Activated CD4-positive, alpha-beta T cell treated with anti-CD3 and anti-CD28 coated beads for 36 hours (primary cell): ENCODE data around the gene SLC16A14. TPM values are rescaled to one million over a fixed set of nuclear protein-coding genes. Genes with fewer than 3 reads are reported as not detected.
A peak's percentile ranks its signal among the peaks of the same experiment; 100 is the strongest.

Experiments used
- ATAC-seq: fragments of 200-7000 bp; cut with Tn5 transposase; one replicate; pipeline ENCODE4 v1.10.0; 2021; ENCODE audit warnings: mild to moderate bottlenecking, moderate library complexity
- CTCF ChIA-PET: fragments of 350-600 bp; sonication (Branson Sonifier 250); formaldehyde crosslinking; loops from one replicate; lab custom pipeline; 2021; ENCODE audit warnings: antibody characterized with exemption; lab: Charles Lee
- POLR2A ChIA-PET: fragments of 350-600 bp; sonication (Branson Sonifier 250); formaldehyde crosslinking; loops from one replicate; lab custom pipeline; 2021; ENCODE audit warnings: antibody characterized with exemption, inconsistent platforms; lab: Charles Lee
- DNase-seq: peaks from one replicate; pipeline ENCODE4 v3.0.0-alpha.2; 2020
- H3K27ac Mint-ChIP-seq: one replicate; pipeline ENCODE4 v1.8.0; 2021; ENCODE audit warnings: mixed read lengths
- H3K27me3 Mint-ChIP-seq: one replicate; pipeline ENCODE4 v1.8.0; 2021; ENCODE audit warnings: mixed read lengths
- H3K36me3 Mint-ChIP-seq: one replicate; pipeline ENCODE4 v1.8.0; 2021; ENCODE audit warnings: low read depth, mixed read lengths
- H3K4me1 Mint-ChIP-seq: one replicate; pipeline ENCODE4 v1.8.0; 2021; ENCODE audit warnings: mixed read lengths
- H3K4me3 Mint-ChIP-seq: one replicate; pipeline ENCODE4 v1.8.0; 2021; ENCODE audit warnings: mild to moderate bottlenecking, moderate library complexity, mixed read lengths
- H3K9me3 Mint-ChIP-seq: one replicate; pipeline ENCODE4 v1.8.0; 2021; ENCODE audit warnings: low read depth, mixed read lengths
- intact Hi-C, 2 experiments: fragments of 100-400 bp; cut with DNase I in 1 of 2; cut with micrococcal nuclease in 1 of 2; formaldehyde crosslinking; loops; one replicate each; pipeline versions ENCODE4 v1.14.2 to v1.15.1; 2022 to 2024; cut with DNase I, micrococcal nuclease
- total RNA-seq, 2 experiments: library from RNA; stranded (reverse); gene quantifications; one replicate each; pipeline ENCODE4 v1.2.3, GENCODE V29; 2021

Gene SLC16A14
- total RNA-seq, 2 experiments from 2014 or later, result 1.2 to 2.2 TPM

- DNase-seq (no peak), ATAC-seq (no peak)
- no peaks in the 10 kb centered on the region for H3K9me3 Mint-ChIP-seq
- peaks cover 3% of the 10 kb centered on the region for H3K27me3 Mint-ChIP-seq
- intact Hi-C loops, result no loop called here
- CTCF ChIA-PET, result no interaction called here
- H3K4me3 Mint-ChIP-seq, result no peak overlapping the region
- POLR2A ChIA-PET, result no interaction called here
- no peaks in the 10 kb centered on the region for H3K4me1 Mint-ChIP-seq
- no peaks in the 10 kb centered on the region for H3K36me3 Mint-ChIP-seq
- H3K27ac Mint-ChIP-seq, result no peak overlapping the region
Measured at GRCh38 chr2:230042195-230042594, 26.5 kb downstream of the SLC16A14 start.

DNA sequence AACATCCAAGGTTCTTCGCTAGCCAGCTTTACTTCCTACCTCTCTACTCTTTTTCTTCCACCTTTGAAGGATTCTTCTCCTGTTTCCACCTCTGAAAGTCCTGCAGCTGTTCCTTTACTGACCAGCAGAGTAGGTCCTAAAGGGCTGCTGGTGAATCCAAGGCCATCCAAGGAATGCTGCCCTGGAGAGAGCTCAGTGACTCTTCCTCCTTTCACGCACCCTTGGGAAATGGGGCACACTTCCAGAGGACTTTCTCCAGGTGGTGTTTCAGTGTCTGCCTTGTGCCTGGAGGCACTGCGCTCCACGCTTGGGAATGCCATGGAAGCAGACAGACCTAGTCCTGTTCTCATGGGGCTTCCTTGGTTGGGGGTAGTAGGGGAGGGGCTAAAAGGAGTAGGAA, 45.4 kb downstream of the SLC16A14 start:
- H3K4me1 Mint-ChIP-seq, result no peaks in the 10 kb centered on the region
- H3K4me3 Mint-ChIP-seq, result no peak overlapping the region
- H3K36me3 Mint-ChIP-seq, result no peaks in the 10 kb centered on the region
- POLR2A ChIA-PET, result no interaction called here
- no peaks in the 10 kb centered on the region for H3K9me3 Mint-ChIP-seq
- intact Hi-C loops, result no loop called here
- CTCF ChIA-PET, result interaction anchor here (0.6 to 2.2 kb wide), 3 partner anchors 15 to 81 kb away, joined by 3 to 8 read pairs (median 8); no protein-coding TSS in a partner anchor
- DNase-seq, result no peak
- no peak for ATAC-seq
- H3K27me3 Mint-ChIP-seq, result no peaks in the 10 kb centered on the region
- no peak overlapping the region for H3K27ac Mint-ChIP-seq

DNA sequence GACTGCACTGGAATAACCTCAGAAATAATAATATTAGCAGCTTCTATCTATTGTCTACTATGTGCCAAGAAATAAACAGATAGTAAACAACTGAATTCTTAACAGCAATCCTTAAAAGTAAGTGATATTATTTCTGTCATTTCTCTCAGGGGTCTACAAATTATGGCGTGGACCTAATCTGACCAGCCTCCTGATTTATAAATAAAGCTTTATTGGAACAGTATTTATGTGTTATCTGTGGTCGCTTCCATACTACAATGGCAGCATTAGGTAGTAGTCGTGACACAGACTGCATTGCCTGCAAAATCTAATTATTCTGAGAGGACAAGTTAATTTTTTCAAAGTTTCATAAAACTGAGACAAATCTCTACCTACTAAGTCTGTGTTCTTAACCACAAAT, 49.0 kb downstream of the SLC16A14 start:
- DNase-seq, result no peak
- Mint-ChIP-seq H3K27ac (no peak overlapping the region), H3K36me3 (no peaks in the 10 kb centered on the region), H3K27me3 (no peaks in the 10 kb centered on the region), H3K4me3 (no peak overlapping the region), H3K9me3 (no peaks in the 10 kb centered on the region), H3K4me1 (no peaks in the 10 kb centered on the region)
- no peak for ATAC-seq
- intact Hi-C loops, result no loop called here
- ChIA-PET POLR2A (no interaction called here), CTCF (interaction anchor here (1.0 to 1.3 kb wide), 2 partner anchors 11 to 140 kb away, joined by 3 to 6 read pairs; no protein-coding TSS in a partner anchor)

DNA sequence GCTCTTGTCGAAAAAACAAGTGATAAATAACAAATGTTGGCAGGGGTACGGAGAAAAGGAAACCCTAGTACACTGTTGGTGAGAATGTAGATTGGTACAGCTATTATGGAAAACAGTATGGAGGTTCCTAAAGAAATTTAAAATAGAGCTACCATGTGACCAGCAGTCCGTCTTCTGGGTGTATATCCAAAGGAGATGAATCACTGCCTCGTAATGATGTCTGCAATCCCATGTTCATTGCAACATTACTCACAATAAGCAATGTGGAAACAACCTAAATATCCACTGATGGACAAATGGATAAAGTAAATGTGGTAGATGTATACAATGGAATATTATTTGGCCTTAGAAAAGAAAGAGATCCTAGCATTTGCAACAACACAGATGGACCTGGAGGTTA, 50.6 kb downstream of the SLC16A14 start:
- CTCF ChIA-PET, result interaction anchor here (0.6 to 1.8 kb wide), 2 partner anchors 10 to 49 kb away, joined by 3 to 10 read pairs; no protein-coding TSS in a partner anchor

GRCh38 chr2:230016844-230017243, 51.9 kb downstream of the SLC16A14 start:
- CTCF ChIA-PET, result interaction anchor here (0.6 to 1.8 kb wide), 3 partner anchors 8 to 567 kb away, joined by 3 to 10 read pairs (median 3); no protein-coding TSS in a partner anchor
- no peak for DNase-seq
- no peak overlapping the region for H3K27ac Mint-ChIP-seq
- no peaks in the 10 kb centered on the region for H3K27me3 Mint-ChIP-seq
- H3K9me3 Mint-ChIP-seq, result no peaks in the 10 kb centered on the region
- no peaks in the 10 kb centered on the region for H3K4me1 Mint-ChIP-seq
- H3K4me3 Mint-ChIP-seq, result no peak overlapping the region
- no peaks in the 10 kb centered on the region for H3K36me3 Mint-ChIP-seq
- ATAC-seq, result no peak
- POLR2A ChIA-PET, result no interaction called here
- intact Hi-C loops, result no loop called here

More for the DNA sequence above, 50.6 kb downstream of the SLC16A14 start:
- POLR2A ChIA-PET, result no interaction called here
- no peak overlapping the region for H3K27ac Mint-ChIP-seq
- H3K36me3 Mint-ChIP-seq, result no peaks in the 10 kb centered on the region
- H3K9me3 Mint-ChIP-seq, result no peaks in the 10 kb centered on the region
- no peaks in the 10 kb centered on the region for H3K4me1 Mint-ChIP-seq
- DNase-seq (no peak), ATAC-seq (no peak)
- no peak overlapping the region for H3K4me3 Mint-ChIP-seq
- H3K27me3 Mint-ChIP-seq, result no peaks in the 10 kb centered on the region
- intact Hi-C loops, result no loop called here

DNA sequence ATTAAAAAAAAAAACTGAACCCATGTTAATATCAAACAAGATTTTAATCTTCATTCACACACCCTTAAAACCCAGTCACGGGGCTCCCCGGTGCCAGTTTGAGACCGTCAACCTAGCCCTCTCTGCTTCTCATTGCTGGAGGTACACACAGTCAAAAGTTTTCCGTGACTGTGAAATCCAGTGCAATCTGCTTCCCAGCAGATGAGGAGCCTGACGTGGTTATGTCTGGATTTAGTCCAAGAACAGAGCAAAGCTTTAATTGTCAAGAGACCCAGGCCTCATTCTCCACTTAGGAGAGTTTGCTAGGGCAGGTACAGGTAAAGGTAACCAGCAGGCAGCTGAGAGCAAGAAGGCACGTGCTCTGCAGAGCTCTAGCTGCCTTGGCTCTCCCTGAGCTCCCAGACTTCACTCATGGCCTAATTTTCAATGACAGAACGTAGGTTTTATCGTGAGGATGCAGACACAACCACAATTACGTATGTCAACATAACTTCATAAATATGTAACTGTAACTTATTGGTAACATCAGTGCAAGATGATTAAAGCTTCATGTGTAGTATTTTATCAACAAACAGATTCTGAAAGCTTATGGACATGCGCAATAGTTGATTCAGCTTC, 56.3 kb downstream of the SLC16A14 start:
- ChIA-PET POLR2A (interaction anchor here (0.6 kb wide), 1 partner anchor 28 kb away, joined by 3 read pairs; no protein-coding TSS in a partner anchor), CTCF (interaction anchor here (0.7 to 1.0 kb wide), 3 partner anchors 56 to 355 kb away, joined by 3 to 5 read pairs (median 4); no protein-coding TSS in a partner anchor)
- Mint-ChIP-seq H3K9me3 (no peaks in the 10 kb centered on the region), H3K27ac (no peak overlapping the region), H3K36me3 (no peaks in the 10 kb centered on the region), H3K4me1 (peaks cover 5% of the 10 kb centered on the region), H3K4me3 (no peak overlapping the region), H3K27me3 (no peaks in the 10 kb centered on the region)
- DNase-seq (no peak), ATAC-seq (no peak)
- intact Hi-C loops, result no loop called here

- CTCF ChIA-PET, result interaction anchor here (0.7 kb wide), 2 partner anchors 56 to 148 kb away, joined by 4 read pairs; no protein-coding TSS in a partner anchor
- DNase-seq (no peak), ATAC-seq (no peak)
- intact Hi-C loops, result no loop called here
- POLR2A ChIA-PET, result no interaction called here
- Mint-ChIP-seq H3K4me1 (peaks cover 5% of the 10 kb centered on the region), H3K36me3 (no peaks in the 10 kb centered on the region), H3K27me3 (no peaks in the 10 kb centered on the region), H3K9me3 (no peaks in the 10 kb centered on the region), H3K4me3 (no peak overlapping the region), H3K27ac (no peak overlapping the region)
Measured at GRCh38 chr2:230011617-230012016, 57.1 kb downstream of the SLC16A14 start.

- no peak for DNase-seq
- intact Hi-C loops, result no loop called here
- Mint-ChIP-seq H3K36me3 (no peaks in the 10 kb centered on the region), H3K4me3 (no peak overlapping the region), H3K27ac (no peak overlapping the region), H3K4me1 (peaks cover 5% of the 10 kb centered on the region), H3K9me3 (no peaks in the 10 kb centered on the region), H3K27me3 (no peaks in the 10 kb centered on the region)
- CTCF ChIA-PET, result interaction anchor here (0.7 kb wide), 1 partner anchor 59 kb away, joined by 3 read pairs; no protein-coding TSS in a partner anchor
- ATAC-seq, result no peak
- POLR2A ChIA-PET, result no interaction called here
Measured at GRCh38 chr2:230010501-230010900, 58.2 kb downstream of the SLC16A14 start.

GRCh38 chr2:230008708-230009066, 60.0 kb downstream of the SLC16A14 start:
- no peak overlapping the region for H3K27ac Mint-ChIP-seq
- H3K4me3 Mint-ChIP-seq, result no peak overlapping the region
- peaks cover 5% of the 10 kb centered on the region for H3K4me1 Mint-ChIP-seq
- DNase-seq (no peak), ATAC-seq (no peak)
- ChIA-PET CTCF (interaction anchor here (0.6 to 4.0 kb wide), 34 partner anchors 9 to 1087 kb away, joined by 3 to 71 read pairs (median 4); partner anchors contain the start of genes FBXO36, SLC16A14 and TRIP12), POLR2A (interaction anchor here (1.4 kb wide), 1 partner anchor 151 kb away, joined by 10 read pairs; no protein-coding TSS in a partner anchor)
- no peaks in the 10 kb centered on the region for H3K27me3 Mint-ChIP-seq
- no peaks in the 10 kb centered on the region for H3K36me3 Mint-ChIP-seq
- intact Hi-C loops, result loop anchor here (1.0 to 10.0 kb wide), 6 partner anchors 59 to 789 kb away; partner anchors contain the start of genes CAB39 (in 1 of the 2) and SLC16A14 (in 1 of the 2)
- no peaks in the 10 kb centered on the region for H3K9me3 Mint-ChIP-seq

DNA sequence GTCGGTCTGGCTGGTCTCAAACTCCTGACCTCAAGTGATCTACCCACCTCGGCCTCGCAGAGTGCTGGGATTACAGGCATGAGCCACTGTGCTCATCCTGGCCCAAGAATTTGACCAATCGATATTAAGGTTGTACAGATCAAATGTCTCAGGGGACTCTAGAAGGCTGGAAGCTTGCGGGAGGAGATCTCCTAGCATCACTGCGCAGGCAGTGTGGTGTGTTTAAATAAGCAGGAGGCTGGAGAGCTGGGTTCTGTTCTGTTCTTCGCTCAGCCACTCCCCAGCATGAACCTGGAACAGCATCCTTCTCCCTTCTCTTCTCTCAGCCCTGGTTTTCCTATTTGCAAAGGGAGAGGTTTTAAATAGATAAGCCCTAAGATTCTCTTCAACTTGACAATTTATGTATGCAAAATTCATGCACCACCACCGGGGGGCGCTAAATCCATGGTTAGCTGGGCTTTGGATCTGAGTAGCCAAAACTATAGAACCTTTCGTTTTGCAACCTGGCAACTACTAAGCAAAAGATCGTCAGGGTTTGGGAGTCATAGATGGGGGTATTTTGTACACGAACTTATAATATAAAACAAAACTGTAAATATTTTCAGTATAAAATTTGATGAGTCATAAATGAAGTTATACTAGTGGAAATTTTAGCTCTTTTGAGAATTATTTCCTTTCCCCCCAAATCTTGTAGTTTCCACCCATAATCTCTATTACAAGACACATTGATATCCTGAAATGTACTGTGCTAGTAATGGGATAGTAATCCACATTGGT, 60.6 kb downstream of the SLC16A14 start:
- H3K27me3 Mint-ChIP-seq, result no peaks in the 10 kb centered on the region

More for the DNA sequence above, 60.6 kb downstream of the SLC16A14 start:
- ATAC-seq, result peak; percentile 69
- CTCF ChIA-PET, result interaction anchor here (0.6 to 4.0 kb wide), 40 partner anchors 8 to 1087 kb away, joined by 3 to 71 read pairs (median 4); partner anchors contain the start of genes FBXO36, SLC16A14 and TRIP12
- H3K4me3 Mint-ChIP-seq, result no peak overlapping the region
- POLR2A ChIA-PET, result interaction anchor here (1.4 kb wide), 1 partner anchor 152 kb away, joined by 10 read pairs; no protein-coding TSS in a partner anchor
- peak; percentile 92 for DNase-seq
- H3K4me1 Mint-ChIP-seq, result peaks cover 5% of the 10 kb centered on the region
- H3K9me3 Mint-ChIP-seq, result no peaks in the 10 kb centered on the region
- H3K36me3 Mint-ChIP-seq, result no peaks in the 10 kb centered on the region
- intact Hi-C loops, result loop anchor here (1.0 to 10.0 kb wide), 6 partner anchors 59 to 789 kb away; partner anchors contain the start of genes CAB39 (in 1 of the 2) and SLC16A14 (in 1 of the 2)
- H3K27ac Mint-ChIP-seq, result no peak overlapping the region
